Mesenchymal stem cell (in vitro differentiated cells and primary cell): ENCODE data around the gene CSTF3.
"Not testable (repeated sequence)": the region's sequence is repeated elsewhere in the genome, so short reads cannot be mapped to it uniquely, and the experiment has no call there.

Experiments
- DNase-seq: peaks from one replicate; pipeline ENCODE4 v3.0.0-alpha.2; 2013
- H2AFZ ChIP-seq: one replicate; pipeline ENCODE4 v1.6.1; 2013; ENCODE audit warnings: low read depth, mild to moderate bottlenecking, control low read depth, inconsistent platforms, low read length, moderate library complexity
- H2AK5ac ChIP-seq: 2 replicates; pipeline ENCODE4 v1.6.1; 2013; ENCODE audit warnings: low read length, moderate library complexity, mild to moderate bottlenecking, inconsistent platforms; ENCODE audit not compliant: severe bottlenecking
- H2BK120ac ChIP-seq: one replicate; pipeline ENCODE4 v1.6.1; 2013; ENCODE audit warnings: low read depth, mild to moderate bottlenecking, inconsistent platforms, low read length, moderate library complexity
- H2BK12ac ChIP-seq, 2 experiments: one replicate each; pipeline ENCODE4 v1.6.1; 2013; ENCODE audit warnings: inconsistent platforms in 2 of 2, low read length in 2 of 2, mild to moderate bottlenecking in 2 of 2, moderate library complexity in 2 of 2, control low read depth in 1 of 2
- H2BK15ac ChIP-seq: one replicate; pipeline ENCODE4 v1.6.1; 2013; ENCODE audit warnings: mild to moderate bottlenecking, low read depth, inconsistent platforms; ENCODE audit not compliant: poor library complexity, severe bottlenecking
- H2BK5ac ChIP-seq: 2 replicates; pipeline ENCODE4 v1.6.1; 2013; ENCODE audit warnings: low read depth, mild to moderate bottlenecking, low read length, control low read depth, inconsistent platforms; ENCODE audit not compliant: poor library complexity, severe bottlenecking
- H3K14ac ChIP-seq, 2 experiments: one replicate each; pipeline ENCODE4 v1.6.1; 2013; ENCODE audit warnings: inconsistent platforms in 2 of 2, low read length in 2 of 2, control low read depth in 1 of 2, mild to moderate bottlenecking in 1 of 2, moderate library complexity in 1 of 2
- H3K18ac ChIP-seq, 2 experiments: one replicate each; pipeline ENCODE4 v1.6.1; 2013; ENCODE audit warnings: inconsistent platforms in 2 of 2, low read length in 2 of 2, control low read depth in 1 of 2, low read depth in 1 of 2, mild to moderate bottlenecking in 1 of 2
- H3K23ac ChIP-seq, 2 experiments: one replicate each; pipeline ENCODE4 v1.6.1; 2013; ENCODE audit warnings: inconsistent platforms in 2 of 2, low read length in 2 of 2, mild to moderate bottlenecking in 2 of 2, moderate library complexity in 2 of 2, control low read depth in 1 of 2
- H3K27ac ChIP-seq: 2 replicates; pipeline ENCODE4 v1.5.1; 2013; ENCODE audit warnings: mild to moderate bottlenecking, moderate library complexity, low read length, control low read depth, inconsistent platforms; ENCODE audit not compliant: poor library complexity, severe bottlenecking
- H3K27me3 ChIP-seq, 2 experiments: 2 replicates each; pipeline versions ENCODE4 v1.6.1 to v1.7.0; 2013; ENCODE audit warnings: low read length in 2 of 2, mild to moderate bottlenecking in 2 of 2, moderate library complexity in 2 of 2, control low read depth in 1 of 2, inconsistent platforms in 1 of 2; ENCODE audit not compliant: control insufficient read depth in 1 of 2, insufficient read depth in 1 of 2
- H3K36me3 ChIP-seq, 2 experiments: 2 replicates each; pipeline versions ENCODE4 v1.6.1 to v1.7.0; 2013; ENCODE audit warnings: low read length in 2 of 2, control low read depth in 1 of 2, inconsistent platforms in 1 of 2, low read depth in 1 of 2, mild to moderate bottlenecking in 1 of 2; ENCODE audit not compliant: insufficient read depth in 2 of 2, control insufficient read depth in 1 of 2
- H3K4ac ChIP-seq, 2 experiments: one replicate each; pipeline ENCODE4 v1.6.1; 2013; ENCODE audit warnings: inconsistent platforms in 2 of 2, low read length in 2 of 2, mild to moderate bottlenecking in 2 of 2, moderate library complexity in 2 of 2, control low read depth in 1 of 2, low read depth in 1 of 2
- H3K4me1 ChIP-seq: 2 replicates; pipeline ENCODE4 v1.6.1; 2013; ENCODE audit warnings: low read depth, low read length, control low read depth; ENCODE audit not compliant: control insufficient read depth, insufficient read depth
- H3K4me2 ChIP-seq: 2 replicates; pipeline ENCODE4 v1.6.1; 2013; ENCODE audit warnings: low read length, mild to moderate bottlenecking, inconsistent platforms; ENCODE audit not compliant: poor library complexity, severe bottlenecking
- H3K4me3 ChIP-seq, 2 experiments: 2 replicates each; pipeline versions ENCODE4 v1.5.1 to v1.7.0; 2013; ENCODE audit warnings: low read length in 2 of 2, mild to moderate bottlenecking in 2 of 2, control low read depth in 1 of 2, low read depth in 1 of 2; ENCODE audit not compliant: insufficient read depth in 1 of 2
- H3K79me1 ChIP-seq: replicated peaks from 2 replicates; pipeline ENCODE4 v1.6.1; 2013; ENCODE audit warnings: mild to moderate bottlenecking, control low read depth, low read length, inconsistent platforms; ENCODE audit not compliant: poor library complexity, severe bottlenecking
- H3K9ac ChIP-seq: 2 replicates; pipeline ENCODE4 v1.7.0; 2013; ENCODE audit warnings: mild to moderate bottlenecking, low read length, moderate library complexity
- H3K9me3 ChIP-seq: 2 replicates; pipeline ENCODE4 v1.7.0; 2013; ENCODE audit warnings: mild to moderate bottlenecking, low read length; ENCODE audit not compliant: control insufficient read depth
- H4K8ac ChIP-seq: one replicate; pipeline ENCODE4 v1.6.1; 2013; ENCODE audit warnings: inconsistent platforms, mild to moderate bottlenecking, low read length, moderate library complexity
- H4K91ac ChIP-seq: one replicate; pipeline ENCODE4 v1.6.1; 2013; ENCODE audit warnings: mild to moderate bottlenecking, low read length, inconsistent platforms
- WGBS: methylation state at CpG from one replicate; pipeline ENCODE4 v1.1.7; 2013; ENCODE audit warnings: mixed read lengths; 5-methylcytosine and 5-hydroxymethylcytosine counted together

CSTF3 gene

GRCh38 chr11:33128739-33129138, 32.5 kb downstream of the CSTF3 start:
- no peak overlapping the region for H3K9ac ChIP-seq
- no peaks in the 10 kb centered on the region for H3K27me3 ChIP-seq
- H3K23ac ChIP-seq: no peak overlapping the region
- no peaks in the 10 kb centered on the region for H3K4me1 ChIP-seq
- no peak overlapping the region for H4K8ac ChIP-seq
- no peak overlapping the region for H3K4me2 ChIP-seq
- 79% methylated on average over 2 of the region's 2 CpGs for WGBS
- no peak overlapping the region for H2BK12ac ChIP-seq
- DNase-seq: no peak
- H3K4ac ChIP-seq: no peak overlapping the region
- H3K14ac ChIP-seq: no peak overlapping the region
- no peak overlapping the region for H3K4me3 ChIP-seq
- H3K27ac ChIP-seq: no peak overlapping the region
- H2BK5ac ChIP-seq: no peak overlapping the region
- H2BK120ac ChIP-seq: no peak overlapping the region
- no peak overlapping the region for H2AFZ ChIP-seq
- no peak overlapping the region for H3K18ac ChIP-seq
- H4K91ac ChIP-seq: no peak overlapping the region
- peaks cover 13% of the 10 kb centered on the region for H3K79me1 ChIP-seq
- H3K9me3 ChIP-seq: no peaks in the 10 kb centered on the region
- H2AK5ac ChIP-seq: no peak overlapping the region
- peaks cover 0 to 25% of the 10 kb centered on the region in 2 experiments for H3K36me3 ChIP-seq
- no peak overlapping the region for H2BK15ac ChIP-seq

- H4K8ac ChIP-seq: no peak overlapping the region
- no peak overlapping the region for H4K91ac ChIP-seq
- no peak overlapping the region for H2BK12ac ChIP-seq
- H3K23ac ChIP-seq: no peak overlapping the region
- H3K4me1 ChIP-seq: no peaks in the 10 kb centered on the region
- no peak overlapping the region for H3K9ac ChIP-seq
- no peak overlapping the region for H3K18ac ChIP-seq
- peaks cover 0 to 23% of the 10 kb centered on the region in 2 experiments for H3K36me3 ChIP-seq
- H3K79me1 ChIP-seq: peaks cover 9% of the 10 kb centered on the region
- H2BK15ac ChIP-seq: no peak overlapping the region
- H2BK5ac ChIP-seq: no peak overlapping the region
- H3K14ac ChIP-seq: no peak overlapping the region
- H3K4ac ChIP-seq: no peak overlapping the region
- no peak overlapping the region for H2BK120ac ChIP-seq
- no peak overlapping the region for H3K4me2 ChIP-seq
- no peak overlapping the region for H3K4me3 ChIP-seq
- H2AFZ ChIP-seq: no peak overlapping the region
- H2AK5ac ChIP-seq: no peak overlapping the region
- no peak for DNase-seq
- no peaks in the 10 kb centered on the region for H3K9me3 ChIP-seq
- WGBS: 100% methylated on average over 2 of the region's 3 CpGs
- H3K27me3 ChIP-seq: no peaks in the 10 kb centered on the region
- no peak overlapping the region for H3K27ac ChIP-seq
These were observed 35.7 kb downstream of the CSTF3 start for GRCh38 chr11:33125611-33126010.

- no peak overlapping the region for H3K9ac ChIP-seq
- H3K27ac ChIP-seq: no peak overlapping the region
- H3K27me3 ChIP-seq: no peaks in the 10 kb centered on the region
- no peak overlapping the region for H3K4me2 ChIP-seq
- H2AFZ ChIP-seq: no peak overlapping the region
- no peak overlapping the region for H3K4ac ChIP-seq
- no peak overlapping the region for H3K18ac ChIP-seq
- H2BK15ac ChIP-seq: no peak overlapping the region
- no peak overlapping the region for H3K4me3 ChIP-seq
- no peak overlapping the region for H3K23ac ChIP-seq
- H3K9me3 ChIP-seq: no peaks in the 10 kb centered on the region
- no peak overlapping the region for H2BK5ac ChIP-seq
- 100% methylated on average over 1 of the region's 2 CpGs for WGBS
- H4K91ac ChIP-seq: no peak overlapping the region
- H3K36me3 ChIP-seq: peaks cover 0 to 23% of the 10 kb centered on the region in 2 experiments
- H2BK120ac ChIP-seq: no peak overlapping the region
- DNase-seq: no peak
- H3K14ac ChIP-seq: no peak overlapping the region
- no peak overlapping the region for H2AK5ac ChIP-seq
- H4K8ac ChIP-seq: no peak overlapping the region
- peaks cover 9% of the 10 kb centered on the region for H3K79me1 ChIP-seq
- H3K4me1 ChIP-seq: no peaks in the 10 kb centered on the region
- H2BK12ac ChIP-seq: no peak overlapping the region
These were observed 36.3 kb downstream of the CSTF3 start for GRCh38 chr11:33125025-33125424.

- H2BK15ac ChIP-seq, H4K8ac ChIP-seq, H2AK5ac ChIP-seq, H3K14ac ChIP-seq, H2BK120ac ChIP-seq, H3K9me3 ChIP-seq, H3K79me1 ChIP-seq, H3K23ac ChIP-seq, H3K4me3 ChIP-seq, H3K4me1 ChIP-seq, H2AFZ ChIP-seq, H3K27me3 ChIP-seq, H4K91ac ChIP-seq, H3K4me2 ChIP-seq, H2BK12ac ChIP-seq, DNase-seq, H3K4ac ChIP-seq, H3K27ac ChIP-seq, H2BK5ac ChIP-seq, H3K9ac ChIP-seq, H3K18ac ChIP-seq: not testable (repeated sequence)
- no CpG with 5 or more reads among the region's 1 CpG for WGBS
- peaks cover 0 to 20% of the 10 kb centered on the region in 2 experiments for H3K36me3 ChIP-seq
These were observed 38.6 kb downstream of the CSTF3 start for GRCh38 chr11:33122696-33123095.
